NCI-H1436 treated with DMSO at 0.1 percent for 48 hours (cell line): ENCODE results near the gene CNGB1.

Source experiments
- DNase-seq: peaks from one replicate; lab custom pipeline; 2025; lab: John Stamatoyannopoulos, UW

Gene CNGB1

GRCh38 chr16:57972306-57972705 is 1.4 kb upstream of the CNGB1 start:
- no peak for DNase-seq

DNA sequence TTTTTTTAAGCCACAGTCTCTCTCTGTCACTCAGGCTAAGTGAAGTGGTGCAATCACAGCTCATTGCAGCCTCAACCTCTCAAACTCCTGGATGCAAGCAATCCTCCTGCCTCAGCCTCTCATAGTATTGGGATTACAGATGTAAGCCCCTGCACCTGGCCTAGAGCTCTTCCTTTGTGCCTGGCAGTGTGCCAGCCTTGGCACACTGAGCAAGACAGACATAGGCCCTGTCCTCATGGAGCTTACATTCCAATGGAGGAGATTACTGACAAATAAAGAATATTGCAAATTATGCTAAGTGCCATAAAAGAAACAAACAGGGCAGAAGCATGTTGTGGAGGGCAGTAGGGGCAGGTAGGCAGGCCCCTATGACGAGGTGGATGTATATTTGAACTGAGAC is 920 bp upstream of the CNGB1 start:
- no peak for DNase-seq

DNA sequence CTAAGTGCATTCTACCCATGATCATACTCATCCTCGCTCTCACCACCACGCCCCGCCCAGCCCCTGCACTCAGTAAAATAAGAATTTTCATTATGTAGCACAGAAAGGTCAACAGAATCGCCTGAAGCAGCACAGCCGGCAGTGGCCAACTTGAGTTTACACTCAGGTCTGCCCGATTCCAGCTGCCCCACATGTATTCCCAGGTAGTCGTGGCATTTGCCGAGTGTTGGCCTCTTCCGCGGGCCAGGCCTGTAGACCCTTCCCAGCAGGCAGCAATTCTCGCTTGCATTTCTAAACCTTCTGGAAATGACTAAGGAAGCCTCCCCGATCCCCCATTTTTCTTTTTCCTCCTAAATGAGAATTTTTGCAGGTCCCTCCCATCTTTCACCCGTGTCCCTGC is 609 bp downstream of the CNGB1 start:
- no peak for DNase-seq

DNA sequence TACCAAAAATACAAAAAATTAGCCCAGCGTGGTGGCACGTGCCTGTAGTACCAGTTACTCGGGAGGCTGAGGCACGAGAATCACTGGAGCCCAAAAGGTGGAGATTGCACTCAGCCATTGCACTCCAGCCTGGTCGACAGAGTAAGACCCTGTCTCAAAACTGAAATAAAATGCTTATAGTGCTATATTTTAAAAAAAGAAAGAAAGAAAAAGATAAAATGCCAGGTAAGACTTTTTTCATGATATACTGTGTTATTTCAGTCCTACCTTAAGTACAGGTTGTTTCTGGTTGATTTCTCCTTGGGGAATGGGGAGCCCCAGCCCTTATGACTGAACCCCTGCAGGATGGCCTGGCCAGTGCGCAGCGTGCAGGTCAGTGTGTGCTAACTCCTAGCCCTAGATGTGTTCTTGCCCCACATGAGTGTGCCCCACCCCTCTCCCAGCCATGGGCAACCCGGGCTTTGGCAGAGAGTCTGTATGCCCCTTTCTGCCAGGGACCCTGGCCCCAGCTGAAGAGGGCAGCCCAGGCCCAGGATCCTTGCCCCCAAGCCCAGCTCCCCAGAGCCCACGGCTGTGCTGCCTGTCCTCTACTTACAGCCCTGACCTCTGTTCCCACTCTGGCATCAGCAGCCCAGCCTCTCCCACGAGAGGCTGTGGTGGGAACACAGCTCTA is 1.3 kb downstream of the CNGB1 start:
- DNase-seq: no peak

DNA sequence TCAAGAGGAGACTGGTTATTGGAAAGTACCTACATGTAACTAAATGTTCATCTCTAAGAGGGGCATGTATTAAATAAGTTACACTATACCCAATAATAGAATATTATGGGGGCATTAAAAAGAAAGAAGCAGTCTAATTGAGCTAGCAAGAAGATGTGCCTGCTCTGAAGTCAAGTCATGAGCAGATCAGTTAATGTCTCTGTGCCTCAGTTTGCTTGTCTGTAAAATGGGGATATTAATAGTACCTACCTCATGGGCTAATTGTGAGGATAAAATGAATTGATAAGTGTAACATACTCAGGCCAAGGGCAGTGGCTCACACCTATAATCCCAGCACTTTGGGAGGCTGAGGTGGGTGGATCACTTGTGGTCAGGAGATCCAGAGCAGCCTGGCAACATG is 3.0 kb downstream of the CNGB1 start:
- no peak for DNase-seq

GRCh38 chr16:57966986-57967385 is 3.9 kb downstream of the CNGB1 start:
- no peak for DNase-seq

- DNase-seq: no peak
Measured at GRCh38 chr16:57966204-57966771, 4.6 kb downstream of the CNGB1 start.

DNA sequence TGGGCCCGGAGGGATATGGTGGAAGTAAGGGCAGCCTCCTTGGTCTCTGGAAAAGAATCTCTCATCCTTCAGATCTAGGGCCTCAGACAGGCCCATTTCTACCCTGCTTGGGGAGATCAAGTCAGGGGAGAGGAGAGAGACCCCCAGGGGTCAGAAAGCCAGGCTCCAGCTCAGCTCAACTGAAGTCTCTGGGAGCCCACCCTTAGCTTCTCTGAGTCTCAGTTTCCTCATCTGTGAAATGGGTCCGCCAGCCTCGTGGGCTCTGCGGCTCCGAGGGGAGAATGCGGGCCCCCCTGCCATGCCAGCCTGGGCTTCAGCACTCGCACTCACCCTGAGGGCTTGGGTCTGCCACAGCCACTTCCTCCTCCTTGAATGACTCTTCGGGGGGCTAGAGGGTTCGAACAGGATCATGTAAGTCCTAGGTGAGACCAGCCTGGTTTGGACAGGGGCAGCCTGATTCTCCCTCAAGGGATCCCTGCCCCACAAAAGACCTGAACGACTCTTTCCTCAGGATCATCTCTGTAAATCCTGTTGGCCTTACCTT is 6.7 kb downstream of the CNGB1 start:
- no peak for DNase-seq

DNA sequence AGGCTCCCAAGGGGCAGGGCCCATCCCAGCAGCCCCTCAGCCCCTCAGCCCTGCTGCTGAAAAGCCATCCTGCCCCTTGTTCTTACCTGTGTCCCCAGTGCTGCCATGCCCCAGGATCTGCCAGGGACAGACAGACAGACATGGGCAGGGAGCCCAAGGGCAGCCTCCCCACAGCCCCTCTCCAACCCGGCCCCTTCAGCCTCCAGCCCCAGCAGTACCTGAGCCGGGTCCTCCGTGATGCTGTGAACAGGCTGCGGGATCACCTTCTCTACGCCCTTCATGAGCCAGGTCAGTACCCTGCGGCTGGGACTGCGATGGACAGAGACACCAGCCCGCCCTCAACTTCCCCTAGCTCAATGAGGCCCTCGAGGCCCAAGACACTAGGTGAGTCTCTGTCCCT is 8.2 kb downstream of the CNGB1 start:
- no peak for DNase-seq

- DNase-seq: no peak
Measured at GRCh38 chr16:57962046-57962445, 8.9 kb downstream of the CNGB1 start.

GRCh38 chr16:57961538-57961937 is 9.4 kb downstream of the CNGB1 start:
- DNase-seq: no peak

GRCh38 chr16:57960826-57961472 is 10.0 kb downstream of the CNGB1 start:
- no peak for DNase-seq

GRCh38 chr16:57960310-57960709 is 10.6 kb downstream of the CNGB1 start:
- no peak for DNase-seq

GRCh38 chr16:57959804-57960203 is 11.1 kb downstream of the CNGB1 start:
- DNase-seq: no peak

- no peak for DNase-seq
Measured at GRCh38 chr16:57959121-57959520, 11.8 kb downstream of the CNGB1 start.

DNA sequence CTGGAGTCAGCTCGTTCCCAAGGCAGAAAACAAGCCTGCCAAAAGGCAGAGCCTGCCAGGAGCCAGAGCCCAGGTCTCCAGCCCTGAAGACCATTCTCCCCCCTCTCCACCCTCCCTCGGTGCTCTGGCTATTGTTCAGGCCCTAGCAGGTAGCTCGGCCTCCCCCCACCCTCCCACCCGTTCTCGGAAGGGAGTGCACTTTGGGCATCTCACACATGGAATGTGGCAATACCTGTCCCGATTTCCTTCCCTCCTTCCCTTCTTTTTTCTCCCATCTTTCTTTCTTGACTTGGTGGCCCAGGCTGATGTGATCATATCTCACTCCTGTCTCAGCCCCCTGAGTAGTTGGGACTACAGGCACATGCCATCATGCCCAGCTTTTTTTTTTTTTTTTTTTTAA is 12.4 kb downstream of the CNGB1 start:
- no peak for DNase-seq

GRCh38 chr16:57957673-57958392 is 13.1 kb downstream of the CNGB1 start:
- no peak for DNase-seq

DNA sequence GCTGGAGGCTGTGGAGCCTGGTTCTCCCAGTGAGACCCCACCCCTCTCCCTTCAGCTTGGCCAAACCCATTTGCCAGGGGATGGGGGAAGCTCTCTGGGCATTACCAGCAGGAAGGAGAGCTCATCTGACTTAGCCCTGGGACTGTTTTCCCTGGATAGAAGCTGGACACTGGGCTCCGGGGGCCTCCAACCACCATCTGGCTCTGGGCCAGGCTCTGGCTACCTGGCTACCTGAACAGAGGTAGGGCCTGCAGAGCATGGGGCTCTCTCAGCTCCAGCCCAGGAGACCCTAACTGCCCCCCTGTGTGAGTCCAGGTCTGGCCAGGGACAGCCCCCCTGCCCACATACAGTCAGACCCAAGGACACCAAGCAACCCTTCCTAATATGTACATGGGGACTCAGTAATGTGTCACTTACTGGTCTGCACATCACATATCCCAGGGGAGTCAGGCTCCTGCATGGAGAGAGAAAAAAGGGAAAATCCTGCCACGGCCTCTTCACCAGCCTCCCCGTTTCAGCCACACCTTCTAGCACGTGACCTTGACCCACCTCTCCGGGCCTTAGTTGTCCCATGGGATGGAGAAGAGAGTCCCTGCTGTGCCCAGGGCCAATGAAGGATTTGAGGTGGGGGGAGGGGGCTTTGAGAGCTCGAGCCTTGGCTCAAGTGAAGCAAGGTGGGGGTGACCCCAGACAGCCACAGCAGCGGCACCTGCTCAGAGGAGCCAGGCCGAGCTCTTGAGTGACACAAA is 13.8 kb downstream of the CNGB1 start:
- DNase-seq: no peak

DNA sequence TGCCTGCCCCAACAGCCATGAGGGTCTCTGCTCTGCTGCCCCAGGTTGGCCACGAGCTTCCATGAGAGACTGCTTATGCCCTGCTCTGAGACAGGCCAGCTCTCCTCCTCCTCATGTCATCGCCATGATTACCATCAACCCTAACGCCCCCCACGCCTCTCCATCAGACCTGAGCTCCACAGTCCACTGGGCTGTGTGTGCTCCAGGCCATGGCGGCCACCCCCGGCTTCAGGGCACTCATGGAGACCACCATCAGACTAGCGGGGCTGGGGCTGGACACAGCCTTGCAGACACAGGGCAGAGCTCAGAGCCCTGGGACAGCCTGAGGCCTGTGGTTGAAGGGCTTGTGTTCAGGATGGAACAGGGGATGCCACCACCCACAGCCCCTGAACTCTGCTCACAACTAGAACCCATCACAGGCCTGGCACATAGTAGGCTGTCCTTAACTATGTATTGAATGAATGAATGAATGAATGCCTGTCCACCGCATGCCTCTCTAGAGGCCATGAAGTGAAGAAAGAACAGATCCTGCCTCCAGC is 14.6 kb downstream of the CNGB1 start:
- no peak for DNase-seq

DNA sequence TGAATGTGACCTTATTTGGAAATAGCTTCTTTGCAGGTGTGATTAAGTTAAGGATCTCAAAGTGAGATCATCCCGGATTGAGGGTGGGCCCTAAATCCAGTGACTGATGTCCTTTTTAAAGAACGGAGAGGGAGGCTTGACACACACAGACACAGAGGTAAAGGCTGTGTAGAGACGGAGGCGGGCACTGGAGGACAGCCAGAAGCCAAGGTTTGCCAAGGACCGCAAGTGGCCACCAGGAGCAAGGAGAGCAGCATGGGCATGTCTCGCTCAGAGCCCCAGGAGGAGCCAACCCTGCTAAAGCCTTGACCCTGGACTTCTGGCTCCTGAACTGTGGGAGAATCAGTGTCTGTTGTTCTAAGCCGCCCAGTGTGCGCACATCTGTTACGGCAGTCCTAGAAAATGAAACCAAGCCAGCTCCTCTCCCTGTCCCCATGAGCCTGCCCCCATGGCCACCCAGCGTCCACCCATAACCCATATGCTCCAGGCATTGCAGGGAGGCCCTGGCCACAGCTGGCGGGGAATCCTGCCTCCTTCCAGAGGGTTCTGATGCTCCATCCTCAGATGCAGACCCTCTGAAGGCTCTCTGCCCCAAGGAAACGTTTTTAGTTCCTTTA is 15.2 kb downstream of the CNGB1 start:
- DNase-seq: no peak

GRCh38 chr16:57953857-57954256 is 17.1 kb downstream of the CNGB1 start:
- no peak for DNase-seq
